ENCODE measurements around the gene NOP58.

Gene NOP58

DNA sequence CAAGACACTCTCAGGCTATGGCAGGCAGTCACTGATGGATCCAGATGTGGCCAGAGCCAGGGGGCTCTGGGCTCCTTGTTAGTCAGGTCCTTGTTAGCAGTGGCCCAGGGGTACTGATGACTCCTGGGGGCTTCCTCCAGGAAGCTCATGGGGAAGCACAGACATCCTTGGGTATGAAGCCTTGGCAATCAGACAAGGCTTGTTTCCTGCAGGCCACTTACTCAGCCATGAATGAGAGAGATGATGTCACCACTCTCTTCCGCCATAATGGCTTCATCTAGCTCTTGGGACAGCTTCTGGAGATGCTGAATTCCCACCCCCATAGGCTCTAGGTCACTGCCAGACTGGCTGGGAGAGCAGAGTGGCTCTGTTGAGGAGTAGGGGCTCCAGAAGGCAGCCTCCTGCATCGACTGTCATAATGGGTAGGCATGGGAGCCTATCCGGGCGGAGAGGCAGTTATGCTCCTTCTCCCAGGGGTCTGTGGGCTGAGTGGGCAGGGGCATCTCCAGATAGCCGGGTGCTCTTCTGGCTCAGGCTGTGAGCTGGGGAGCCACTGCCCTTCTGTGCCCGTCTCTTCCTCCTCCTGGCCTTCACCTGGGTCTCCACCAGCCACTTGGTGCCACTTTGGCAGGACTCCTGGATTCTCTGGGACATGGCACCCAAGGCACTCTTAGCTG, 70.4 kb downstream of the NOP58 start:
- no peaks in the 10 kb centered on the region for H3K36me3 ChIP-seq (ENCODE audit: control insufficient read depth in 2 of 2, insufficient read depth in 1 of 2, low read length in 2 of 2)
- H3K9me3 ChIP-seq (ENCODE audit: control insufficient read depth, insufficient read depth, low read depth, low read length), result no peaks in the 10 kb centered on the region
- ChIA-PET POLR2A (interaction anchor here (0.6 kb wide), 2 partner anchors 20 to 45 kb away, joined by 4 read pairs; no protein-coding TSS in a partner anchor), CTCF (no interaction called here)
- H3K4me3 ChIP-seq (ENCODE audit: low read depth, low read length), result no peak overlapping the region
- no peak overlapping the region for H3K27ac ChIP-seq (ENCODE audit: extremely low read depth, low read depth, low read length)
- TF ChIP-seq, protein P1, sequence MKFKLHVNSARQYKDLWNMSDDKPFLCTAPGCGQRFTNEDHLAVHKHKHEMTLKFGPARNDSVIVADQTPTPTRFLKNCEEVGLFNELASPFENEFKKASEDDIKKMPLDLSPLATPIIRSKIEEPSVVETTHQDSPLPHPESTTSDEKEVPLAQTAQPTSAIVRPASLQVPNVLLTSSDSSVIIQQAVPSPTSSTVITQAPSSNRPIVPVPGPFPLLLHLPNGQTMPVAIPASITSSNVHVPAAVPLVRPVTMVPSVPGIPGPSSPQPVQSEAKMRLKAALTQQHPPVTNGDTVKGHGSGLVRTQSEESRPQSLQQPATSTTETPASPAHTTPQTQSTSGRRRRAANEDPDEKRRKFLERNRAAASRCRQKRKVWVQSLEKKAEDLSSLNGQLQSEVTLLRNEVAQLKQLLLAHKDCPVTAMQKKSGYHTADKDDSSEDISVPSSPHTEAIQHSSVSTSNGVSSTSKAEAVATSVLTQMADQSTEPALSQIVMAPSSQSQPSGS (tag by site-specific recombination; IDR thresholded peaks at IDR 0.05; ENCODE audit: low read depth), result 0 out of 2 replicates have a peak, but pooled peaks have one; percentile 52
- no peak for TF ChIP-seq ZNF394 (tag by site-specific recombination; IDR thresholded peaks at IDR 0.05; ENCODE audit: borderline replicate concordance)
- no peak for TF ChIP-seq ZNF416 (tag by site-specific recombination; IDR thresholded peaks at IDR 0.05)
- 0 out of 2 replicates have a peak, but pooled peaks have one; percentile 44 for TF ChIP-seq YY2 (tag by site-specific recombination; IDR thresholded peaks at IDR 0.05)
- peaks cover 13% of the 10 kb centered on the region for H3K4me1 ChIP-seq (ENCODE audit: control insufficient read depth, insufficient read depth, low read length)

DNA sequence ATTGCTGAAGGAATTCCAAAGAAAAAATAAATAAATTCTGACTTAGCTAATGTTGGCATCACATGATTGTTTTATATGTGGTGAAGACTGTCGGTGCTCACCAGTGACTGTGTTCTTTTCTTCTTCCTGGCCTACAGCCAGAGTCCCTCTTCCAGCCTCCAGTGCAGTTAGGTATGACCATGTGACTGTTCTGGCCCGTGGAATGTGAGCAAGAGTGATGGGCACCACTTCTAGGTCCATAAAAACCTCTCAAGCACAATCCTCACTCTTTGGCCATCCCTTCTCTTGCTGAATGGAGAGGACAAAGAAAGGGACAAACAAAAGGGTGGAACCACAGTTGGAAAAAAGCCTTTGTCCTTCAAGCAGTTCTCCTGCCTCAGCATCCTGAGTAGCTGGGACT, 71.6 kb downstream of the NOP58 start:
- Histone ChIP-seq H3K9me3 (ENCODE audit: control insufficient read depth, insufficient read depth, low read depth, low read length) (no peaks in the 10 kb centered on the region), H3K4me1 (ENCODE audit: control insufficient read depth, insufficient read depth, low read length) (peaks cover 13% of the 10 kb centered on the region), H3K4me3 (ENCODE audit: low read depth, low read length) (no peak overlapping the region), H3K36me3 (ENCODE audit: control insufficient read depth in 2 of 2, insufficient read depth in 1 of 2, low read length in 2 of 2) (no peaks in the 10 kb centered on the region), H3K27ac (ENCODE audit: extremely low read depth, low read depth, low read length) (no peak overlapping the region; the same call in 1 of the 2 replicates)
- ChIA-PET POLR2A (no interaction called here), CTCF (interaction anchor here (1.1 kb wide), 1 partner anchor 9 kb away, joined by 3 read pairs; no protein-coding TSS in a partner anchor)
- TF ChIP-seq ZIC2 (tag by site-specific recombination; IDR thresholded peaks at IDR 0.05) (no peak), ZNF2 (tag by site-specific recombination; IDR thresholded peaks at IDR 0.05) (no peak), ZNF600 (tag by site-specific recombination; IDR thresholded peaks at IDR 0.05) (peak; percentile 68; the same call in 1 of the 2 replicates), ZNF10 (tag by site-specific recombination; IDR thresholded peaks at IDR 0.05) (0 out of 2 replicates have a peak, but pooled peaks have one; percentile 31), ZNF530 (tag by site-specific recombination; IDR thresholded peaks at IDR 0.05; ENCODE audit: low read depth) (no peak), ZBTB17 (tag by site-specific recombination; IDR thresholded peaks at IDR 0.05) (peak; percentile 55; the same call in 1 of the 2 replicates)
- TF ChIP-seq, protein P2, sequence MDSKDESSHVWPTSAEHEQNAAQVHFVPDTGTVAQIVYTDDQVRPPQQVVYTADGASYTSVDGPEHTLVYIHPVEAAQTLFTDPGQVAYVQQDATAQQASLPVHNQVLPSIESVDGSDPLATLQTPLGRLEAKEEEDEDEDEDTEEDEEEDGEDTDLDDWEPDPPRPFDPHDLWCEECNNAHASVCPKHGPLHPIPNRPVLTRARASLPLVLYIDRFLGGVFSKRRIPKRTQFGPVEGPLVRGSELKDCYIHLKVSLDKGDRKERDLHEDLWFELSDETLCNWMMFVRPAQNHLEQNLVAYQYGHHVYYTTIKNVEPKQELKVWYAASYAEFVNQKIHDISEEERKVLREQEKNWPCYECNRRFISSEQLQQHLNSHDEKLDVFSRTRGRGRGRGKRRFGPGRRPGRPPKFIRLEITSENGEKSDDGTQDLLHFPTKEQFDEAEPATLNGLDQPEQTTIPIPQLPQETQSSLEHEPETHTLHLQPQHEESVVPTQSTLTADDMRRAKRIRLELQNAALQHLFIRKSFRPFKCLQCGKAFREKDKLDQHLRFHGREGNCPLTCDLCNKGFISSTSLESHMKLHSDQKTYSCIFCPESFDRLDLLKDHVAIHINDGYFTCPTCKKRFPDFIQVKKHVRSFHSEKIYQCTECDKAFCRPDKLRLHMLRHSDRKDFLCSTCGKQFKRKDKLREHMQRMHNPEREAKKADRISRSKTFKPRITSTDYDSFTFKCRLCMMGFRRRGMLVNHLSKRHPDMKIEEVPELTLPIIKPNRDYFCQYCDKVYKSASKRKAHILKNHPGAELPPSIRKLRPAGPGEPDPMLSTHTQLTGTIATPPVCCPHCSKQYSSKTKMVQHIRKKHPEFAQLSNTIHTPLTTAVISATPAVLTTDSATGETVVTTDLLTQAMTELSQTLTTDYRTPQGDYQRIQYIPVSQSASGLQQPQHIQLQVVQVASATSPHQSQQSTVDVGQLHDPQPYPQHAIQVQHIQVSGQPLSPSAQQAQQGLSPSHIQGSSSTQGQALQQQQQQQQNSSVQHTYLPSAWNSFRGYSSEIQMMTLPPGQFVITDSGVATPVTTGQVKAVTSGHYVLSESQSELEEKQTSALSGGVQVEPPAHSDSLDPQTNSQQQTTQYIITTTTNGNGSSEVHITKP (tag by site-specific recombination; IDR thresholded peaks at IDR 0.05), result 0 out of 2 replicates have a peak, but pooled peaks have one; percentile 16

DNA sequence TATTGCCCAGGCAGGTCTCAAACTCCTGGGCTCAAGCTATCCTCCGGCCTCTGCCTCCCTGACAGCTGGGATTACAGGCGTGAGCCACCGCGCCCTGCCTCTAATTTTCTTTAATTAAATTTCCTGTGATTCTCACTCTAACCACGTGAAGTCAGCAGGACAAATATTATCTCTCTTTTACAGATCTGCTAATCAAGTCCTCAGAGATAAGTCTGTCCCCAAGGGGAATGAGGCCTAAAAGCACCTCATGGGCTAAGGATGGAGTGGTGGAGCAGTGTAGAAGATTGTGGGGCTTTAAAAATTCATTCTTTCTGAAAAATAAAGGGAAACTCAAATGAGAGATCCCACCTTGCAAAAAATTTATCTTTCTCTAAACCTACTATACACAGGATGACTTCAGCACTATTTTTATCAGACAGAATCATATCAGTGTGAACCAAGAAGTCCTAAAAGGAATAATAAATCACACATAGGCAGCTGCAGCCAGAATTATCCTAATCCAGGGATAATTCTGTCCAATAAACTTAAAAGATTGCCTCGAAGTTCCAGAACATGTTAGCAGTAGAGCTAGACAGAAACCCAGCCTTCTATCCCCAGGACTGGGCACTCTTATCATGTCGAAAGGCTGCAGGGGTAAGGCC, 72.3 kb downstream of the NOP58 start:
- Histone ChIP-seq H3K4me1 (ENCODE audit: control insufficient read depth, insufficient read depth, low read length) (peaks cover 13% of the 10 kb centered on the region), H3K27ac (ENCODE audit: extremely low read depth, low read depth, low read length) (peak overlapping the region; percentile 28; the same call in 1 of the 2 replicates), H3K9me3 (ENCODE audit: control insufficient read depth, insufficient read depth, low read depth, low read length) (no peaks in the 10 kb centered on the region), H3K36me3 (ENCODE audit: control insufficient read depth in 2 of 2, insufficient read depth in 1 of 2, low read length in 2 of 2) (no peaks in the 10 kb centered on the region), H3K4me3 (ENCODE audit: low read depth, low read length) (no peak overlapping the region)
- ChIA-PET POLR2A (no interaction called here), CTCF (interaction anchor here (0.6 to 1.1 kb wide), 2 partner anchors 8 to 816 kb away, joined by 3 to 6 read pairs; no protein-coding TSS in a partner anchor)
- TF ChIP-seq, protein P3, sequence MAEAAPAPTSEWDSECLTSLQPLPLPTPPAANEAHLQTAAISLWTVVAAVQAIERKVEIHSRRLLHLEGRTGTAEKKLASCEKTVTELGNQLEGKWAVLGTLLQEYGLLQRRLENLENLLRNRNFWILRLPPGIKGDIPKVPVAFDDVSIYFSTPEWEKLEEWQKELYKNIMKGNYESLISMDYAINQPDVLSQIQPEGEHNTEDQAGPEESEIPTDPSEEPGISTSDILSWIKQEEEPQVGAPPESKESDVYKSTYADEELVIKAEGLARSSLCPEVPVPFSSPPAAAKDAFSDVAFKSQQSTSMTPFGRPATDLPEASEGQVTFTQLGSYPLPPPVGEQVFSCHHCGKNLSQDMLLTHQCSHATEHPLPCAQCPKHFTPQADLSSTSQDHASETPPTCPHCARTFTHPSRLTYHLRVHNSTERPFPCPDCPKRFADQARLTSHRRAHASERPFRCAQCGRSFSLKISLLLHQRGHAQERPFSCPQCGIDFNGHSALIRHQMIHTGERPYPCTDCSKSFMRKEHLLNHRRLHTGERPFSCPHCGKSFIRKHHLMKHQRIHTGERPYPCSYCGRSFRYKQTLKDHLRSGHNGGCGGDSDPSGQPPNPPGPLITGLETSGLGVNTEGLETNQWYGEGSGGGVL (tag by site-specific recombination; IDR thresholded peaks at IDR 0.05), result no peak
- TF ChIP-seq ZNF626 (tag by site-specific recombination; IDR thresholded peaks at IDR 0.05) (no peak), ZNF585B (tag by site-specific recombination; IDR thresholded peaks at IDR 0.05) (no peak), ZNF623 (tag by site-specific recombination; IDR thresholded peaks at IDR 0.05) (no peak), GLI2 (tag by site-specific recombination; IDR thresholded peaks at IDR 0.05; ENCODE audit: borderline replicate concordance, low read depth) (no peak), KLF10 (tag by site-specific recombination; IDR thresholded peaks at IDR 0.05) (no peak), ZNF366 (tag by site-specific recombination; conservative IDR thresholded peaks at IDR 0.05) (no peak), ZNF560 (tag by site-specific recombination; IDR thresholded peaks at IDR 0.05; ENCODE audit: borderline replicate concordance) (no peak), SCRT2 (tag by site-specific recombination; IDR thresholded peaks at IDR 0.05) (no peak), ZNF555 (tag by site-specific recombination; conservative IDR thresholded peaks at IDR 0.05) (no peak), SP3 (tag by site-specific recombination; IDR thresholded peaks at IDR 0.05) (no peak), ZFP37 (tag by site-specific recombination; IDR thresholded peaks at IDR 0.05) (no peak), HOXD13 (CRISPR knock-in tag; IDR thresholded peaks at IDR 0.05; ENCODE audit: borderline replicate concordance) (no peak)

Measured in HEK293 (cell line).